Fibroblast of lung (primary cell): Measurements from ENCODE around the gene WSCD1. TPM values are rescaled to one million over a fixed set of nuclear protein-coding genes. Genes with fewer than 3 reads are reported as not detected.

ENCODE experiments used
- DNase-seq, 2 donors: peaks; one replicate each; pipeline versions ENCODE4 v3.0.0 to v3.0.0-alpha.2; 2010; ENCODE audit warnings: low read depth in 2 of 2
- H2AFZ ChIP-seq: 2 replicates; pipeline ENCODE4 v1.5.1; 2012; ENCODE audit warnings: low read length, control low read depth, inconsistent platforms
- H3K27ac ChIP-seq: 2 replicates; pipeline ENCODE4 v1.5.1; 2011; ENCODE audit warnings: low read length, control low read depth; ENCODE audit not compliant: insufficient read depth
- H3K27me3 ChIP-seq: 2 replicates; pipeline ENCODE4 v1.5.1; 2011; ENCODE audit warnings: mild to moderate bottlenecking, low read length; ENCODE audit not compliant: control insufficient read depth, insufficient read depth
- H3K36me3 ChIP-seq: 2 replicates; pipeline ENCODE4 v1.5.1; 2011; ENCODE audit warnings: low read length; ENCODE audit not compliant: control insufficient read depth, insufficient read depth
- H3K4me1 ChIP-seq: 2 replicates; pipeline ENCODE4 v1.5.1; 2011; ENCODE audit warnings: low read length; ENCODE audit not compliant: control insufficient read depth, insufficient read depth; ENCODE audit errors: extremely low read depth
- H3K4me2 ChIP-seq: 2 replicates; pipeline ENCODE4 v1.5.1; 2011; ENCODE audit warnings: low read length, control low read depth; ENCODE audit not compliant: insufficient read depth; ENCODE audit errors: extremely low read depth
- H3K4me3 ChIP-seq, 4 experiments: fragments of 200-600 bp in 1 of 4; sonication (generic) in 1 of 4; replicated peaks in 1 of 4; 2 replicates each; pipeline ENCODE4 v1.5.1; 2011 to 2016; ENCODE audit warnings: low read length in 4 of 4, low read depth in 3 of 4, mild to moderate bottlenecking in 3 of 4, control low read depth in 2 of 4, inconsistent platforms in 1 of 4, mixed read lengths in 1 of 4; ENCODE audit not compliant: insufficient read depth in 1 of 4; ENCODE audit errors: control extremely low read depth in 1 of 4
- H3K79me2 ChIP-seq: 2 replicates; pipeline ENCODE4 v1.5.1; 2012; ENCODE audit warnings: mild to moderate bottlenecking, low read length, inconsistent platforms; ENCODE audit not compliant: control insufficient read depth, insufficient read depth
- H3K9ac ChIP-seq: 2 replicates; pipeline ENCODE4 v1.5.1; 2011; ENCODE audit warnings: mild to moderate bottlenecking, low read length, control low read depth; ENCODE audit not compliant: insufficient read depth
- H3K9me3 ChIP-seq: 2 replicates; pipeline ENCODE4 v1.5.1; 2012; ENCODE audit warnings: low read depth, low read length; ENCODE audit not compliant: control insufficient read depth, insufficient read depth
- H4K20me1 ChIP-seq: 2 replicates; pipeline ENCODE4 v1.5.1; 2011; ENCODE audit warnings: low read length; ENCODE audit not compliant: control insufficient read depth, insufficient read depth; ENCODE audit errors: extremely low read depth
- CTCF ChIP-seq, 2 donors: IDR thresholded peaks in 1 of 2; conservative IDR thresholded peaks in 1 of 2; 1 replicate in 1 of 2; 2 replicates in 1 of 2; pipeline ENCODE4 v1.5.1; 2011 to 2012; ENCODE audit warnings: low read length in 2 of 2, control low read depth in 1 of 2, inconsistent platforms in 1 of 2, low read depth in 1 of 2, mild to moderate bottlenecking in 1 of 2
- EZH2 ChIP-seq: IDR thresholded peaks from 2 replicates; pipeline ENCODE4 v1.5.1; 2012; ENCODE audit warnings: low read length, control low read depth, mild to moderate bottlenecking; ENCODE audit errors: missing control alignments
- polyA plus RNA-seq, 2 donors: library from polyadenylated mRNA; depleted of rRNA in 1 of 2; stranded (reverse) in 1 of 2; unstranded in 1 of 2; fragments of >200 nt; gene quantifications; 2 replicates each; pipeline ENCODE4 v1.2.1, GENCODE V29; 2011 to 2012; ENCODE audit warnings: missing spikeins in 1 of 2
- total RNA-seq: library from RNA; depleted of rRNA; stranded (reverse); fragments of >200 nt; gene quantifications from 2 replicates; pipeline ENCODE4 v1.2.1, GENCODE V29; 2014

WSCD1 gene
- total and polyA plus RNA-seq, 2 donors (not counting 1 experiment from before 2014, with no cell fraction given), result 0.56 to 0.83 TPM

GRCh38 chr17:6027342-6028024 is 42.7 kb upstream of the WSCD1 start:
- Histone ChIP-seq H3K27ac (no peak overlapping the region), H3K4me3 (no peak overlapping the region), H3K36me3 (no peaks in the 10 kb centered on the region), H4K20me1 (no peaks in the 10 kb centered on the region), H2AFZ (no peak overlapping the region), H3K9ac (no peak overlapping the region), H3K27me3 (no peaks in the 10 kb centered on the region), H3K9me3 (no peaks in the 10 kb centered on the region), H3K4me2 (no peak overlapping the region), H3K4me1 (no peaks in the 10 kb centered on the region), H3K79me2 (no peaks in the 10 kb centered on the region)
- no peak for DNase-seq
- TF ChIP-seq EZH2 (no peak), CTCF (conservative IDR thresholded peaks at IDR 0.05 in 1 of 2, IDR thresholded peaks at IDR 0.05 in 1 of 2; ENCODE audit: low read depth in 1 of 2, low read length in 2 of 2) (no peak)

DNA sequence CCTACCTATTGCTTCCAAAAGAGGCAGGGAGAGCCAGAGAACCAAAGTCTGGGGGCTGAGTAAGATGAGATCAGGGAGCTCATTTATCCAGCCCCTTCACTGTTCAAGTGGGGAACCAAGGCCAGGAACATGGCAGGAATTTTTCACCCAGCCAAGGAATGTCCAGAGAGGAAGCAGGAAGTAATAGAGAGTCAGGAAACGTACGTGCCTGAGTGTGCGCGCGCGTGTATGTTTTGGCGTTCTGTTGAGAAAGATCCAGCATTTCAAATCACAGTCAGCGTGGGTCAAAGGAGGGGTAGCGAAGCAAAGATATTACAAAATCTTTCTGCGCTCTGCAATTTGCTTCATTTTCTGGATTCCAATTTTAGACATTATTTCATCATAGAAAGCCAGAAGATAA is 41.9 kb upstream of the WSCD1 start:
- H3K4me2 ChIP-seq, result no peak overlapping the region
- no peaks in the 10 kb centered on the region for H3K79me2 ChIP-seq
- no peaks in the 10 kb centered on the region for H3K27me3 ChIP-seq
- H2AFZ ChIP-seq, result no peak overlapping the region
- H3K4me1 ChIP-seq, result no peaks in the 10 kb centered on the region
- H3K4me3 ChIP-seq, result no peak overlapping the region
- DNase-seq, result no peak
- TF ChIP-seq CTCF (conservative IDR thresholded peaks at IDR 0.05 in 1 of 2, IDR thresholded peaks at IDR 0.05 in 1 of 2; ENCODE audit: low read depth in 1 of 2, low read length in 2 of 2) (no peak), EZH2 (no peak)
- H3K27ac ChIP-seq, result no peak overlapping the region
- H4K20me1 ChIP-seq, result no peaks in the 10 kb centered on the region
- no peaks in the 10 kb centered on the region for H3K9me3 ChIP-seq
- no peaks in the 10 kb centered on the region for H3K36me3 ChIP-seq
- H3K9ac ChIP-seq, result no peak overlapping the region

DNA sequence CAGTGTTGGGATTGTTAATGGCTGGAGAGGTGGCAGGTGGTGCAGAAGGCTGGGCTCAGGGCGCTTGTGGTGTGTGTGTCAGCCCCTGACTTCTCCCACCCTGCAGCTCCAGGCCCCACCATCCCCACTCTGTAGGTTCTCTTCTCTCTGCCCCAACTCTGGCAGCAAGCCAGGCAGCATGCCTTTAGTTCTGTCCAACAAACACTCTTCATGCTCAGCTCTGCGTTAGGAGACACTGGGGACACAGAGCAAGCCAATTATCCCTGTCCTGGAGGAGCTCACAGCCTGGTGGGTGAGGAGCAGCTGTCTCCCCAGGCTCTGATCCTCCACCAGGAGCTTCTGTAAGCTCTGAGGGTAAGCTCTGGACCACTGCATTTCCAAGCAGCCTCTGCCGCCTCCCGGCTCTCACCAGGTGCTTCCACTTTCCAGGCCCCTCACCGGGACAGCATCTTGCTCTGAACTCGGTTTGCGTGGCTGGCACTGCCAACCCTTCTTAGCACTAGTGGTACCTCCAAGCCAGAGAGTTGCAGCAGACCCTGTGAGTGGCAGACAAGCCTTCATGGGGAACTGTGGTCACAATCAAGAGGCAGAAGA is 34.3 kb upstream of the WSCD1 start:
- Histone ChIP-seq H3K27me3 (no peaks in the 10 kb centered on the region), H4K20me1 (no peaks in the 10 kb centered on the region), H3K36me3 (no peaks in the 10 kb centered on the region), H3K4me2 (no peak overlapping the region), H3K27ac (no peak overlapping the region), H3K4me3 (no peak overlapping the region), H3K9ac (no peak overlapping the region), H3K9me3 (no peaks in the 10 kb centered on the region), H2AFZ (no peak overlapping the region), H3K79me2 (no peaks in the 10 kb centered on the region), H3K4me1 (no peaks in the 10 kb centered on the region)
- TF ChIP-seq CTCF (conservative IDR thresholded peaks at IDR 0.05 in 1 of 2, IDR thresholded peaks at IDR 0.05 in 1 of 2; ENCODE audit: low read depth in 1 of 2, low read length in 2 of 2) (no peak), EZH2 (no peak)
- DNase-seq, result no peak
